Hepatocyte (in vitro differentiated cells): ENCODE measurements around the gene ARRDC1.

Experiments used
- EZH2 ChIP-seq: fragments of 200-600 bp; sonication (generic); IDR thresholded peaks from 2 replicates; pipeline ENCODE4 v1.6.1; 2016; ENCODE audit warnings: antibody characterized with exemption, mild to moderate bottlenecking, borderline replicate concordance
- EZH2phosphoT487 ChIP-seq: fragments of 200-600 bp; sonication (generic); IDR thresholded peaks from one replicate; pipeline ENCODE4 v1.6.1; 2018; ENCODE audit warnings: antibody characterized with exemption, mild to moderate bottlenecking, low read depth, moderate library complexity; ENCODE audit not compliant: unreplicated experiment, severe bottlenecking
- TF ChIP-seq, protein P1 (sequence below): fragments of 200-600 bp; sonication (generic); IDR thresholded peaks from 2 replicates; pipeline ENCODE4 v1.5.1; 2016; ENCODE audit warnings: antibody characterized with exemption, mild to moderate bottlenecking; ENCODE audit not compliant: poor library complexity

DNA sequence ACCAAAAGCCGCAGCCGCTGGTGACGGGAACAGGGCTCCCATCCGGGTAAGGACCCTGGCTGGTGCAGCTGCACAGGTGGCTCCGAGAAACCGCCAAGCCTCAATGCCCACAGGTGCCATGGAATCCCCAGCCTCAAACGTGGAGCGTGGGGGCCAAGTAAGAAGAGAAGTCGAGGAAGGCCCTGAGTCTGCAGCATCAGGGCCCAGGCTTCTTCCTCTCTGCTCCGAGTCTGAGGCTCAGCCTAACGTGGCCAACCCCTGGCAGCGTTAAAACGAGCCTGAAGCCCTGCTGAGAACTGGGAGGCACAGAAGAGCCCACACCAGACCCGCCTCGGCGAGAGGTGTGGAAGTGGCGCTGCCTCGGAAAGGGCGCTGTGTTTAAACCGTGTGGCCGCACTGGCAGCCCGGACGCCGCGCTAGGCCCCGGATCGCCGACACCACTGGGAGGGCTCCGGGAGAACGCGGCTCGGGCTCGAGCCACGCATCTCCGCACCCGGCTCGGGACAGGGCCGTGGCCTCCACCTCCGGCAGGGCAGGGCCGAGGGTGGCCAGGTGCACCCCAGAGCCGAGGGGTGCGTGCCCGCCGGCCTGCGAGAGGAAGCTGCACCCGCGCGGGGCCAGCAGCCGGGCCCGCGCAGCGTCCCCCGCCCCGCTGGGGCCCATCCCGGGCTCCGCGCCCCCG is 15.9 kb upstream of the ARRDC1 start:
- TF ChIP-seq, protein P1, sequence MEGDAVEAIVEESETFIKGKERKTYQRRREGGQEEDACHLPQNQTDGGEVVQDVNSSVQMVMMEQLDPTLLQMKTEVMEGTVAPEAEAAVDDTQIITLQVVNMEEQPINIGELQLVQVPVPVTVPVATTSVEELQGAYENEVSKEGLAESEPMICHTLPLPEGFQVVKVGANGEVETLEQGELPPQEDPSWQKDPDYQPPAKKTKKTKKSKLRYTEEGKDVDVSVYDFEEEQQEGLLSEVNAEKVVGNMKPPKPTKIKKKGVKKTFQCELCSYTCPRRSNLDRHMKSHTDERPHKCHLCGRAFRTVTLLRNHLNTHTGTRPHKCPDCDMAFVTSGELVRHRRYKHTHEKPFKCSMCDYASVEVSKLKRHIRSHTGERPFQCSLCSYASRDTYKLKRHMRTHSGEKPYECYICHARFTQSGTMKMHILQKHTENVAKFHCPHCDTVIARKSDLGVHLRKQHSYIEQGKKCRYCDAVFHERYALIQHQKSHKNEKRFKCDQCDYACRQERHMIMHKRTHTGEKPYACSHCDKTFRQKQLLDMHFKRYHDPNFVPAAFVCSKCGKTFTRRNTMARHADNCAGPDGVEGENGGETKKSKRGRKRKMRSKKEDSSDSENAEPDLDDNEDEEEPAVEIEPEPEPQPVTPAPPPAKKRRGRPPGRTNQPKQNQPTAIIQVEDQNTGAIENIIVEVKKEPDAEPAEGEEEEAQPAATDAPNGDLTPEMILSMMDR, result no peak
- no peak for TF ChIP-seq EZH2phosphoT487
- no peak for TF ChIP-seq EZH2
